Fibroblast of lung (primary cell): ENCODE measurements around the gene TCFL5. TPM values are rescaled to one million over a fixed set of nuclear protein-coding genes. Genes with fewer than 3 reads are reported as not detected.
A peak's percentile ranks its signal among the peaks of the same experiment; 100 is the strongest.

ENCODE experiments used
- DNase-seq, 2 donors: peaks; one replicate each; pipeline versions ENCODE4 v3.0.0 to v3.0.0-alpha.2; 2010; ENCODE audit warnings: low read depth in 2 of 2
- H2AFZ ChIP-seq: 2 replicates; pipeline ENCODE4 v1.5.1; 2012; ENCODE audit warnings: low read length, control low read depth, inconsistent platforms
- H3K27ac ChIP-seq: 2 replicates; pipeline ENCODE4 v1.5.1; 2011; ENCODE audit warnings: low read length, control low read depth; ENCODE audit not compliant: insufficient read depth
- H3K27me3 ChIP-seq: 2 replicates; pipeline ENCODE4 v1.5.1; 2011; ENCODE audit warnings: mild to moderate bottlenecking, low read length; ENCODE audit not compliant: control insufficient read depth, insufficient read depth
- H3K36me3 ChIP-seq: 2 replicates; pipeline ENCODE4 v1.5.1; 2011; ENCODE audit warnings: low read length; ENCODE audit not compliant: control insufficient read depth, insufficient read depth
- H3K4me1 ChIP-seq: 2 replicates; pipeline ENCODE4 v1.5.1; 2011; ENCODE audit warnings: low read length; ENCODE audit not compliant: control insufficient read depth, insufficient read depth; ENCODE audit errors: extremely low read depth
- H3K4me2 ChIP-seq: 2 replicates; pipeline ENCODE4 v1.5.1; 2011; ENCODE audit warnings: low read length, control low read depth; ENCODE audit not compliant: insufficient read depth; ENCODE audit errors: extremely low read depth
- H3K4me3 ChIP-seq, 4 experiments: fragments of 200-600 bp in 1 of 4; sonication (generic) in 1 of 4; replicated peaks in 1 of 4; 2 replicates each; pipeline ENCODE4 v1.5.1; 2011 to 2016; ENCODE audit warnings: low read length in 4 of 4, low read depth in 3 of 4, mild to moderate bottlenecking in 3 of 4, control low read depth in 2 of 4, inconsistent platforms in 1 of 4, mixed read lengths in 1 of 4; ENCODE audit not compliant: insufficient read depth in 1 of 4; ENCODE audit errors: control extremely low read depth in 1 of 4
- H3K79me2 ChIP-seq: 2 replicates; pipeline ENCODE4 v1.5.1; 2012; ENCODE audit warnings: mild to moderate bottlenecking, low read length, inconsistent platforms; ENCODE audit not compliant: control insufficient read depth, insufficient read depth
- H3K9ac ChIP-seq: 2 replicates; pipeline ENCODE4 v1.5.1; 2011; ENCODE audit warnings: mild to moderate bottlenecking, low read length, control low read depth; ENCODE audit not compliant: insufficient read depth
- H3K9me3 ChIP-seq: 2 replicates; pipeline ENCODE4 v1.5.1; 2012; ENCODE audit warnings: low read depth, low read length; ENCODE audit not compliant: control insufficient read depth, insufficient read depth
- H4K20me1 ChIP-seq: 2 replicates; pipeline ENCODE4 v1.5.1; 2011; ENCODE audit warnings: low read length; ENCODE audit not compliant: control insufficient read depth, insufficient read depth; ENCODE audit errors: extremely low read depth
- EZH2 ChIP-seq: IDR thresholded peaks from 2 replicates; pipeline ENCODE4 v1.5.1; 2012; ENCODE audit warnings: low read length, control low read depth, mild to moderate bottlenecking; ENCODE audit errors: missing control alignments
- polyA plus RNA-seq, 2 donors: library from polyadenylated mRNA; depleted of rRNA in 1 of 2; stranded (reverse) in 1 of 2; unstranded in 1 of 2; fragments of >200 nt; gene quantifications; 2 replicates each; pipeline ENCODE4 v1.2.1, GENCODE V29; 2011 to 2012; ENCODE audit warnings: missing spikeins in 1 of 2
- total RNA-seq: library from RNA; depleted of rRNA; stranded (reverse); fragments of >200 nt; gene quantifications from 2 replicates; pipeline ENCODE4 v1.2.1, GENCODE V29; 2014
- TF ChIP-seq, protein P1 (sequence below), 2 donors: IDR thresholded peaks in 1 of 2; conservative IDR thresholded peaks in 1 of 2; 1 replicate in 1 of 2; 2 replicates in 1 of 2; pipeline ENCODE4 v1.5.1; 2011 to 2012; ENCODE audit warnings: low read length in 2 of 2, control low read depth in 1 of 2, inconsistent platforms in 1 of 2, low read depth in 1 of 2, mild to moderate bottlenecking in 1 of 2

The TCFL5 gene
- total and polyA plus RNA-seq, 2 donors (not counting 1 experiment from before 2014, with no cell fraction given): 9.8 to 13.7 TPM

DNA sequence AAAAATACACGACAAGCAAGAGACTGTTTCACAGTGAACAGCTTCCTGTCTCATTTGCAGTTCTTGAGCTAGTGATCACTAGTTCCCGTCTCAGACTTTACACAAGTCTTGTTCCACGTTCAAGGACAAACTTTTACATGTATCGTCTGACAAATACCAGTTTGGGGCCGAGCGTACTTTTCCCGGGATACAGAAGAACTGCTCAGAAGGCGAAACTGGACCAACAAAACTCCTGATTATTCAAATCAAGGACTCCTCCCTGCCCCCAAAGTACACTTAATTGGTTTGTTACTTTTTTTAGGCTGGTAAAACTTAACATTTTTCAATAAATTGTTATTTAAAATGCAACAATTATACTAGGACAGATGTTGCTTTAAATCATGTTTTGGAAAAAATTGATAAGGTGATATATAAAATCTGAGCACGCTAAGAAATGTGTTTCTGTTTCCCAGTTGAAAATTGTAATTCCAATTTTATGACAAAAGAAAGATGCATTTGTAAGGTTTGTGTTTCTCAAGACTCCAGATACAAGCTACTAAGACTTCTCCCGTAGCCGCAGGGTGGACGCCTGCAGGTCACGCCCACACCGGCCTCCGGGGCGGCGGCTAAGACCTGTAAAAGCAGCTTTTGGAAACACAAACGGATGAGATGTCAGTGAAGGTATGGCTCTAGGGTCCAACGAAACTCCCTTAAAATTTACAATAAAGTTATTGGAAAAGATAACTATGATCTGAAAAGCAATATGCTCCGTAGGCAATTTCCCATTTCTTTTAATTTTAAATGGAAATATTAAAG lies 16.8 kb upstream of the TCFL5 start:
- H3K4me2 ChIP-seq: no peak overlapping the region
- H3K4me1 ChIP-seq: peaks cover 18% of the 10 kb centered on the region
- no peak for DNase-seq
- H3K27ac ChIP-seq: no peak overlapping the region
- no peak overlapping the region for H3K4me3 ChIP-seq
- no peaks in the 10 kb centered on the region for H3K27me3 ChIP-seq
- H2AFZ ChIP-seq: no peak overlapping the region
- H3K9me3 ChIP-seq: no peaks in the 10 kb centered on the region
- TF ChIP-seq, protein P1, sequence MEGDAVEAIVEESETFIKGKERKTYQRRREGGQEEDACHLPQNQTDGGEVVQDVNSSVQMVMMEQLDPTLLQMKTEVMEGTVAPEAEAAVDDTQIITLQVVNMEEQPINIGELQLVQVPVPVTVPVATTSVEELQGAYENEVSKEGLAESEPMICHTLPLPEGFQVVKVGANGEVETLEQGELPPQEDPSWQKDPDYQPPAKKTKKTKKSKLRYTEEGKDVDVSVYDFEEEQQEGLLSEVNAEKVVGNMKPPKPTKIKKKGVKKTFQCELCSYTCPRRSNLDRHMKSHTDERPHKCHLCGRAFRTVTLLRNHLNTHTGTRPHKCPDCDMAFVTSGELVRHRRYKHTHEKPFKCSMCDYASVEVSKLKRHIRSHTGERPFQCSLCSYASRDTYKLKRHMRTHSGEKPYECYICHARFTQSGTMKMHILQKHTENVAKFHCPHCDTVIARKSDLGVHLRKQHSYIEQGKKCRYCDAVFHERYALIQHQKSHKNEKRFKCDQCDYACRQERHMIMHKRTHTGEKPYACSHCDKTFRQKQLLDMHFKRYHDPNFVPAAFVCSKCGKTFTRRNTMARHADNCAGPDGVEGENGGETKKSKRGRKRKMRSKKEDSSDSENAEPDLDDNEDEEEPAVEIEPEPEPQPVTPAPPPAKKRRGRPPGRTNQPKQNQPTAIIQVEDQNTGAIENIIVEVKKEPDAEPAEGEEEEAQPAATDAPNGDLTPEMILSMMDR (conservative IDR thresholded peaks at IDR 0.05 in 1 of 2, IDR thresholded peaks at IDR 0.05 in 1 of 2; ENCODE audit: low read depth in 1 of 2, low read length in 2 of 2): no peak
- no peak for TF ChIP-seq EZH2
- H3K79me2 ChIP-seq: no peaks in the 10 kb centered on the region
- H3K36me3 ChIP-seq: peaks cover 7% of the 10 kb centered on the region
- H4K20me1 ChIP-seq: no peaks in the 10 kb centered on the region
- H3K9ac ChIP-seq: no peak overlapping the region

DNA sequence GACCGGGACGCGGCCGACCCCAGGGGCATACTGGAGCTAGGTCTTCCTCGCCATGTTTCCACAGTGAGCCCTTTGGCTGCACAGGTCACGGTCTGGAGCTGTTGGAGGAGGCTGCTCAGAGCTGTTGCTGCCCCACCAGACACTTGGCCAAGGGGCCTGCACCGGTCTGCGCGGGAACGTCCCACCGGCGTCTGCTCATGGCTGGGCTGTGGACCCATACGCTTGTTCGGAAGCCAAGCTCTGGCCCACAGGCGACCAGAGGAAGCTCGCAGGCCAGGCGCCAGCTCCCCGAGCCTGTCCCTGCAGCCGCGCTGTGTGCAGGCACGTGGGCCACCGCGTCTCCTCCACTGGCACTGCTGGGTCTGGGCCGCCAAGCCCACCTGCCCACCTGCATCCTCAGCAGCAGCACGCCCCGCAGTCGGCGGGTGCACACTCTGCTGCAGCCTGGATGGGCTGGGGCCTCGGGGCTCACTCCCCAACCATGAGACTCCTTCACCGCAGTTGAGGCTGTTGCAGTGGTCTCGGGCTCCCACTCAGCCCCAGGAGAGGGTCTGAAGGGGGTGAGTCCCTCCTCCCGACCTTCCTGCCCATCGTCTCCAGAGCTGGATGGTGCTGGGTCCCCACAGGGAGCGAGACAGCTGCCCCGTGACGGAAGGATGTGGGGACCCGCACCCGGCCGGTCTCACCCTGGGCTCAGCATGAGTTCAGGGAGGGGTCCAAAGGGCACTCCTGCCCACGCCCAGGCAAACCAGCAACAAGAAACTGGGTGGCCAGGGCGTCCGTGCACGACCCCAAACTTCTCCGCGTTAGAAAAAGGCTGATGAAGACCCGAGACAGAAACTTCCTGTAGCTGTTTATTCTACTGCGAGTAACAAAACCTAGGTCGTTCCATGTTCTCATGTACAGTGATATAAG lies 15.5 kb upstream of the TCFL5 start:
- H3K4me2 ChIP-seq: peak overlapping the region; percentile 37

More for the DNA sequence above, 15.5 kb upstream of the TCFL5 start:
- peak overlapping the region; percentile 16 for H3K9ac ChIP-seq
- H3K27ac ChIP-seq: no peak overlapping the region
- DNase-seq: peak in 1 of 2 donors; percentile 73
- H3K36me3 ChIP-seq: peaks cover 7% of the 10 kb centered on the region
- H3K27me3 ChIP-seq: no peaks in the 10 kb centered on the region
- no peak overlapping the region for H3K4me3 ChIP-seq
- H3K9me3 ChIP-seq: no peaks in the 10 kb centered on the region
- peaks cover 18% of the 10 kb centered on the region for H3K4me1 ChIP-seq
- no peak overlapping the region for H2AFZ ChIP-seq
- no peaks in the 10 kb centered on the region for H3K79me2 ChIP-seq
- TF ChIP-seq, protein P1 (conservative IDR thresholded peaks at IDR 0.05 in 1 of 2, IDR thresholded peaks at IDR 0.05 in 1 of 2; ENCODE audit: low read depth in 1 of 2, low read length in 2 of 2): no peak
- no peak for TF ChIP-seq EZH2
- no peaks in the 10 kb centered on the region for H4K20me1 ChIP-seq
